Suprapubic skin (tissue), 3 donors: ENCODE data around the gene LYST.

Experiments
- EP300 ChIP-seq: sonication (generic); formaldehyde crosslinking; IDR thresholded peaks from one replicate; pipeline ENCODE4 v1.6.1; 2017; ENCODE audit warnings: antibody characterized with exemption
- TF ChIP-seq, protein P1 (sequence below), 2 donors: fragments of 200-600 bp in 1 of 2; fragments of 450-650 bp in 1 of 2; sonication (generic) in 1 of 2; IDR thresholded peaks; one replicate each; pipeline ENCODE4 v1.5.1; 2016 to 2019; ENCODE audit warnings: antibody characterized with exemption in 2 of 2, mild to moderate bottlenecking in 1 of 2, moderate library complexity in 1 of 2

DNA sequence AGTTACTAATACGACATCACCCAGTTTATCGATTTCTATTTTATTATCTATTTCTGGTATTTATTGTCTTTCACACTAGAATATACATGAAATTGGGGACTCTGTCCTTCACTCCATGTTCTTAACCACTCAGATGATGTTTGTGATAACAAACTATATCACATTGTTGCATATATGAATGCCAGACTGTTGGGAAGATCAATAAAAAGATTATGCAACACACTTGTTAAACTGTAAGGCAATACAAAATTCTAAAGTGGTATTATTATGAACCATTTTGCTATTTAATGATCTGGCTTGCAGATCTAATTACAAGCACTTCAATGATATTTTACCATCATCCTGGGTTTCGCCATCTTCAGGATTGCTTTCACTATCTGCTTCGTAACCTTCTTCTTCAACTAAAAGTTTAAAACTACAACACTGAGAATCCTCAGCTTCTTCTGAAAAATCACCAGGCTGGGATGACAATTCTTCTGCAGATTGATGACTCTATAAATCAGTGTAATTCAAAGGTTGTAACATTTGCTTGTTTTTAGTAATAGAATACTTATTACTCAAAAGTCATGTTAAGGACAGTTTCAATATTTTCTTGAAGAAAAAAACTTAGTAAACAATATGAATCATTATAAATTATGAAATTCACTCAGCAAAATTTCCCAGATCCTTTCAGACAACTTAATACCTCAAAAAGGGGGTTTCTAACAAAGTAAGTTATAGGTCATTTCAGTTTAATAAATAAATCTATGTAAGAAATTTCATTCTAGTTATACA is 63.9 kb downstream of the LYST start:
- TF ChIP-seq EP300: no peak
- TF ChIP-seq, protein P1, sequence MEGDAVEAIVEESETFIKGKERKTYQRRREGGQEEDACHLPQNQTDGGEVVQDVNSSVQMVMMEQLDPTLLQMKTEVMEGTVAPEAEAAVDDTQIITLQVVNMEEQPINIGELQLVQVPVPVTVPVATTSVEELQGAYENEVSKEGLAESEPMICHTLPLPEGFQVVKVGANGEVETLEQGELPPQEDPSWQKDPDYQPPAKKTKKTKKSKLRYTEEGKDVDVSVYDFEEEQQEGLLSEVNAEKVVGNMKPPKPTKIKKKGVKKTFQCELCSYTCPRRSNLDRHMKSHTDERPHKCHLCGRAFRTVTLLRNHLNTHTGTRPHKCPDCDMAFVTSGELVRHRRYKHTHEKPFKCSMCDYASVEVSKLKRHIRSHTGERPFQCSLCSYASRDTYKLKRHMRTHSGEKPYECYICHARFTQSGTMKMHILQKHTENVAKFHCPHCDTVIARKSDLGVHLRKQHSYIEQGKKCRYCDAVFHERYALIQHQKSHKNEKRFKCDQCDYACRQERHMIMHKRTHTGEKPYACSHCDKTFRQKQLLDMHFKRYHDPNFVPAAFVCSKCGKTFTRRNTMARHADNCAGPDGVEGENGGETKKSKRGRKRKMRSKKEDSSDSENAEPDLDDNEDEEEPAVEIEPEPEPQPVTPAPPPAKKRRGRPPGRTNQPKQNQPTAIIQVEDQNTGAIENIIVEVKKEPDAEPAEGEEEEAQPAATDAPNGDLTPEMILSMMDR (IDR thresholded peaks at IDR 0.05): no peak
